ENCODE results near the gene PGM3. TPM values are rescaled to one million over a fixed set of nuclear protein-coding genes. Genes with fewer than 3 reads are reported as not detected.

The PGM3 gene
- total and polyA plus RNA-seq, 2 donors (not counting 3 experiments of a cell fraction or from before 2014, with no cell fraction given): 19.8 to 70.7 TPM

DNA sequence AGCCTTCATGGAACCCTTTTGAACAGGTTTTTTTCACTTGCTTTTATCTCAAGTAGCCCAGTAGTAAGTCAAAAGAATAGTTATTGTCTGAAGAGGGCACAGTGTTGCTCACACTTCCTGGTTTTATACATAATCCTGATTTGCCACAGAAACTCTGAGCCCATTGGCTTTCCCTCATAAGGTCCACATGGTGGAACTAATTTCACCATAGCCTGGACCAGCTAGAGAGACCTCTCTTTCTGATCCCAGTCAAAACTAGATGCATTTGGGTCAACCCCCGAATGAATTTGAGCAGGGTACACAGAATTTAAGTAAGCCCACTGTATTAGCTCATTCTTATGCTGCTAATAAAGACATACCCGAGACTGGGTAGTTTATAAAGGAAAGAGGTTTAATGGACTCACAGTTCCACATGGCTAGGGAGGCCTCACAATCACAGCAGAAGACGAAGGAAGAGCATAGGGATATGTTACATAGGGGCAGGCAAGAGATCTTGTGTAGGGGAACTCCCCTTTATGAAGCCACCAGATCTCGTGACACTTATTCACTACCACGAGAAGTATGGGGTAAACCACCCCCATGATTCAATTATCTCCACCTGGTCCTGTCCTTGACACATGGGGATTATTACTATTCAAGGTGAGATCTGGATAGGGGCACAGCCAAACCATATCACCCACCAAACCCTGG is 6.3 kb upstream of the PGM3 start:
- Histone ChIP-seq H3K27me3 (ENCODE audit: control insufficient read depth in 2 of 2, insufficient read depth in 2 of 2, low read length in 2 of 2) (no peaks in the 10 kb centered on the region), H3K36me3 (ENCODE audit: control insufficient read depth in 2 of 2, extremely low read depth in 1 of 2, insufficient read depth in 2 of 2, low read length in 2 of 2) (peaks cover 0 to 7% of the 10 kb centered on the region in 2 experiments), H2AFZ (ENCODE audit: low read depth, low read length) (no peak overlapping the region), H3K9me3 (replicated peaks; ENCODE audit: control insufficient read depth, insufficient read depth, low read length) (no peaks in the 10 kb centered on the region), H3K9ac (replicated peaks; ENCODE audit: extremely low read depth, insufficient read depth, low read length) (peak overlapping the region; percentile 12), H3K27ac (ENCODE audit: insufficient read depth, low read depth, low read length) (peak overlapping the region; percentile 88), H3K4me1 (ENCODE audit: control insufficient read depth, extremely low read depth, insufficient read depth, low read length) (peaks cover 28% of the 10 kb centered on the region), H3K4me3 (replicated peaks in 1 of 3; ENCODE audit: insufficient read depth in 1 of 3, low read depth in 1 of 3, low read length in 3 of 3) (no peak overlapping the region), H3K79me2 (ENCODE audit: control insufficient read depth, insufficient read depth, low read length) (no peaks in the 10 kb centered on the region), H3K9me1 (replicated peaks; ENCODE audit: control insufficient read depth, extremely low read depth, insufficient read depth, low read length) (no peaks in the 10 kb centered on the region), H3K4me2 (ENCODE audit: insufficient read depth, low read length) (peak overlapping the region; percentile 49), H4K20me1 (replicated peaks; ENCODE audit: control insufficient read depth, extremely low read depth, insufficient read depth, low read length) (no peaks in the 10 kb centered on the region)
- dilution Hi-C loops (cut with MboI; ENCODE audit: extremely low pct_ligation_motif_present, low sequenced_read_pairs) (no loop called here), intact Hi-C loops (cut with micrococcal nuclease) (loop anchor here (10.0 kb wide), 2 partner anchors 835 to 955 kb away; partner anchors contain the start of genes IBTK and TPBG)
- peak; percentile 41 for DNase-seq (ENCODE audit: low read depth, low spot score)
- CTCF ChIA-PET: interaction anchor here (1.4 to 8.7 kb wide), 3 partner anchors 12 to 133 kb away, joined by 4 to 83 read pairs (median 46); partner anchors contain the start of genes DOP1A and UBE3D
- BruUV-seq (replicated peaks): TSS peak; percentile 38
- FAIRE-seq: peak; percentile 72
- TF ChIP-seq, protein P1, sequence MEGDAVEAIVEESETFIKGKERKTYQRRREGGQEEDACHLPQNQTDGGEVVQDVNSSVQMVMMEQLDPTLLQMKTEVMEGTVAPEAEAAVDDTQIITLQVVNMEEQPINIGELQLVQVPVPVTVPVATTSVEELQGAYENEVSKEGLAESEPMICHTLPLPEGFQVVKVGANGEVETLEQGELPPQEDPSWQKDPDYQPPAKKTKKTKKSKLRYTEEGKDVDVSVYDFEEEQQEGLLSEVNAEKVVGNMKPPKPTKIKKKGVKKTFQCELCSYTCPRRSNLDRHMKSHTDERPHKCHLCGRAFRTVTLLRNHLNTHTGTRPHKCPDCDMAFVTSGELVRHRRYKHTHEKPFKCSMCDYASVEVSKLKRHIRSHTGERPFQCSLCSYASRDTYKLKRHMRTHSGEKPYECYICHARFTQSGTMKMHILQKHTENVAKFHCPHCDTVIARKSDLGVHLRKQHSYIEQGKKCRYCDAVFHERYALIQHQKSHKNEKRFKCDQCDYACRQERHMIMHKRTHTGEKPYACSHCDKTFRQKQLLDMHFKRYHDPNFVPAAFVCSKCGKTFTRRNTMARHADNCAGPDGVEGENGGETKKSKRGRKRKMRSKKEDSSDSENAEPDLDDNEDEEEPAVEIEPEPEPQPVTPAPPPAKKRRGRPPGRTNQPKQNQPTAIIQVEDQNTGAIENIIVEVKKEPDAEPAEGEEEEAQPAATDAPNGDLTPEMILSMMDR (IDR thresholded peaks at IDR 0.05; ENCODE audit: extremely low read depth in 1 of 2, insufficient read depth in 1 of 2, low read depth in 1 of 2, low read length in 2 of 2): no peak
- no peak for TF ChIP-seq POLR2A (IDR thresholded peaks at IDR 0.05; ENCODE audit: low read depth, low read length)
- TF ChIP-seq MYC (IDR thresholded peaks at IDR 0.05; ENCODE audit: low read depth, low read length): no peak
- TF ChIP-seq GATA2 (IDR thresholded peaks at IDR 0.05; ENCODE audit: insufficient read depth, insufficient read length, low read depth, low read length): no peak
- no peak for TF ChIP-seq FOS (IDR thresholded peaks at IDR 0.05; ENCODE audit: borderline replicate concordance, insufficient read depth, low read length)
- TF ChIP-seq EZH2 (IDR thresholded peaks at IDR 0.05; ENCODE audit: borderline replicate concordance, low read depth, low read length, severe bottlenecking): no peak
- TF ChIP-seq JUN (IDR thresholded peaks at IDR 0.05; ENCODE audit: borderline replicate concordance, insufficient read depth, insufficient read length, low read depth): no peak
- POLR2A ChIA-PET: interaction anchor here (0.6 kb wide), 2 partner anchors 20 to 317 kb away, joined by 5 to 7 read pairs; no protein-coding TSS in a partner anchor

Data from endothelial cell of umbilical vein (primary cell).